ENCODE data around the gene FBXW7. TPM values are rescaled to one million over a fixed set of nuclear protein-coding genes. Genes with fewer than 3 reads are reported as not detected.

FBXW7 gene
- total and polyA plus RNA-seq, 4 experiments from 2014 or later = 36.2 to 148 (median 92.9) TPM

DNA sequence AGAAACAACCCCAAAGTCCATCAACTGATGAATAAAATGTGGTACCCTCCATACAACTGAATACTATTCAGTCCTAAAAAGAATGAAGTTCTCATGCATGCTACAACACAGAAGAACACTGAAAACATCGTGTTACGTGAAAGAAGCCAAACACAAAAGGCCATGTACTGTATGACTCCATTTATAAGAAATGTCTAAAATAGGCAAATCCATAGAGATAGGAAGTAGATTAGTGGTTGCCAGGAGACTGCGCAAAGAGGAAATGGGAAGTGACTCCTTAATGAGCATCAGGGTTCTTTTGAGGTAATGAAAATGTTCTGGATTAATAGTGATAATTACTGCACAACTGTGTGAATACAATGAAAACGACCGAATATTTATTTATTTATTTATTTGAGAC lies 23.4 kb downstream of the FBXW7 start:
- intact Hi-C loops (cut with micrococcal nuclease) = loop anchor here (1.0 kb wide), 1 partner anchor 22 kb away; no protein-coding TSS in a partner anchor
- H3K27me3 ChIP-seq (ENCODE audit: insufficient read depth, low read length) = no peaks in the 10 kb centered on the region
- POLR2A ChIA-PET (ENCODE audit: partially characterized antibody) = interaction anchor here (1.0 kb wide), 1 partner anchor 23 kb away, joined by 5 read pairs; the partner anchor contains the start of gene FBXW7
- peak overlapping the region in 2 of 7 donors; percentile 1 to 89 for H3K27ac Mint-ChIP-seq
- H3K9me3 Mint-ChIP-seq = no peaks in the 10 kb centered on the region
- H3K27me3 Mint-ChIP-seq = no peaks in the 10 kb centered on the region
- no peak overlapping the region for H3K4me3 ChIP-seq (ENCODE audit: low read length in 2 of 2)
- H3K4me1 Mint-ChIP-seq = peaks cover 47 to 77% (median 64%) of the 10 kb centered on the region in 4 donors
- H3K36me3 Mint-ChIP-seq = peaks cover 9 to 12% of the 10 kb centered on the region in 2 donors
- H3K4me1 ChIP-seq (ENCODE audit: insufficient read depth, low read length) = peaks cover 44% of the 10 kb centered on the region
- no peaks in the 10 kb centered on the region for H3K36me3 ChIP-seq (ENCODE audit: insufficient read depth, low read length)
- peak overlapping the region in 5 of 8 donors; percentile 6 to 76 (median 23) for H3K4me3 Mint-ChIP-seq
- DNase-seq = no peak
- H3K9me3 ChIP-seq (ENCODE audit: control insufficient read depth in 1 of 2, low read length in 2 of 2) = no peaks in the 10 kb centered on the region
- no peak overlapping the region for H3K27ac ChIP-seq (ENCODE audit: low read depth, low read length)
- CTCF ChIA-PET (ENCODE audit: partially characterized antibody) = no interaction called here

DNA sequence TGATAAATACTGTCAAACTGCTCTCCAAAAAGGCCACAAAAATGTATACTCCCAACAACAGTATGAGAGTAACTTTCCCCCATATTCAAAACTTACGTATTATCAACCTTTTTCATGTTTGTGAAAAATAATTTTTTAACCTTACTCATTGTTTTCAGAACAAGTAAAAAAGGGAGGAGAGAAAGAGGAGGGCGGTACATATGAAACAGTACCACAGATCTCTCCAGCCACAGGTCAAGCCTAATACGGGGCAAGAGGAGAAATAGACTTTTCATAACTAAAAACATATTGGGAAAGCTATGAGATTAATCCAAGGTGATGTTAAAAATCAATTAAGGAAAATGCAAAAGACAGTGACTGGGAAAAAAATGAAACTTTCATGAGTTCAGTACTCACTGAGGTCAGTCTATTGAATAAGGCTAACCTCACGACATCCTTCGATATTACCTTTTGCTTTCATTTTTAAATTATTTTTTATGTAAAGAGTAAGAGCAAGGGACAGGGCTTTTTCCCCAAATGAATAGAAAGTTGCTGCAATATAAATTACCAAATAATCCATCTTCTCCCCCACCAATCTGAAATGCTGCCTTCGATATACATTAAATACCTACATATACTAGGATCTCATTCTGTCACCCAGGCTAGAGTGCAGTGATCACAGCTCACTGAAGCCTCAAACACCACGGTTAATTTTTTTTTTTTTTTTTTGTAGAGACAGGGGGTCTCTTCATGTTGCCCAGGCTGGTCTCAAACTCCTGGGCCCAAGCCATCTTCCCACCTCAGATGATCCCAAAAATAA lies 25.3 kb downstream of the FBXW7 start:
- H3K36me3 ChIP-seq (ENCODE audit: insufficient read depth, low read length) = no peaks in the 10 kb centered on the region
- peak overlapping the region; percentile 62 to 90 (median 72) for H3K27ac Mint-ChIP-seq
- POLR2A ChIA-PET (ENCODE audit: partially characterized antibody) = interaction anchor here (0.5 to 1.0 kb wide), 3 partner anchors 11 to 216 kb away, joined by 3 to 4 read pairs (median 3); partner anchors contain the start of gene FBXW7
- intact Hi-C loops (cut with micrococcal nuclease) = loop anchor here (2.0 kb wide), 1 partner anchor 14 kb away; no protein-coding TSS in a partner anchor
- H3K4me1 ChIP-seq (ENCODE audit: insufficient read depth, low read length) = peaks cover 44% of the 10 kb centered on the region
- peak overlapping the region; percentile 15 for H3K27ac ChIP-seq (ENCODE audit: low read depth, low read length)
- no peaks in the 10 kb centered on the region for H3K27me3 Mint-ChIP-seq
- H3K9me3 Mint-ChIP-seq = no peaks in the 10 kb centered on the region
- H3K4me3 Mint-ChIP-seq = peak overlapping the region; percentile 68 to 89 (median 76)
- peak in 1 of 5 donors; percentile 6 for DNase-seq
- H3K36me3 Mint-ChIP-seq = peaks cover 12 to 16% of the 10 kb centered on the region in 2 donors
- no peak overlapping the region for H3K4me3 ChIP-seq (ENCODE audit: low read length in 2 of 2)
- peaks cover 44 to 72% (median 61%) of the 10 kb centered on the region in 4 donors for H3K4me1 Mint-ChIP-seq
- CTCF ChIA-PET (ENCODE audit: partially characterized antibody) = interaction anchor here (0.6 to 1.5 kb wide), 5 partner anchors 9 to 146 kb away, joined by 3 to 9 read pairs (median 4); no protein-coding TSS in a partner anchor
- H3K27me3 ChIP-seq (ENCODE audit: insufficient read depth, low read length) = no peaks in the 10 kb centered on the region
- no peaks in the 10 kb centered on the region for H3K9me3 ChIP-seq (ENCODE audit: control insufficient read depth in 1 of 2, low read length in 2 of 2)

DNA sequence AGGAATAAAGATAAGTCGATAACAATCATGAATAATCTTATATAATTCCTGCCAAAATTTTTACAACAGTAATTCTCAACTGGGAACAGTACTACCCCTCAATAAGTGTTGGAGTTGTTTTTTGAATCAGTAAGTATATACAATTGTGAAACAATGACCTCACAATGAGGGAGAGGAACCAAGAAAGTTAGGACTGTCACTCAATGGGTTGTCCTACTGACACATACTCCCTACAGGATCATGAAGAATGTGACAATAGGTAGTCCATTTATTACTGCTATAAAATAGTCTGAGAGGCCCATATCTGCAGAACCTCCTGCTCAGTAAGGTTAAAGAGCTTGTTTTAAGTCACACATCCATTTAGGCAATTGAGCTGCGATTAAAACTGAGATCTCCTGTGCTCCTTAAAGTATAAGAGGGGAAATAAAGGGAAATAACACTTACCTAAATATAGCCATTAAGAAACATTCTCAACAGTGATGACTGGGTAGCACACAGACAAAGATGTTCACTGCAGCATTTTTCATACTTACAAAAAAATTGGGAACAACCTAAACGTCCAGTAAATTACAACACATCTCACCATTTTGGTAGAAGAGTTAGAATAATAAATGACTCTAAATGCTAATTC lies 26.2 kb downstream of the FBXW7 start:
- Mint-ChIP-seq H3K4me3 (peak overlapping the region in 6 of 8 donors; percentile 22 to 89 (median 74)), H3K36me3 (peaks cover 6 to 16% of the 10 kb centered on the region in 2 donors), H3K27me3 (no peaks in the 10 kb centered on the region), H3K4me1 (peaks cover 41 to 69% (median 57%) of the 10 kb centered on the region in 4 donors), H3K9me3 (no peaks in the 10 kb centered on the region), H3K27ac (peak overlapping the region in 6 of 7 donors; percentile 24 to 90 (median 54))
- H3K4me3 ChIP-seq (ENCODE audit: low read length in 2 of 2) = no peak overlapping the region
- H3K27ac ChIP-seq (ENCODE audit: low read depth, low read length) = no peak overlapping the region
- H3K36me3 ChIP-seq (ENCODE audit: insufficient read depth, low read length) = no peaks in the 10 kb centered on the region
- ChIA-PET CTCF (ENCODE audit: partially characterized antibody) (interaction anchor here (1.3 to 1.5 kb wide), 2 partner anchors 8 to 131 kb away, joined by 3 to 6 read pairs; no protein-coding TSS in a partner anchor), POLR2A (ENCODE audit: partially characterized antibody) (interaction anchor here (0.5 to 1.0 kb wide), 2 partner anchors 26 to 215 kb away, joined by 3 read pairs; partner anchors contain the start of gene FBXW7)
- H3K9me3 ChIP-seq (ENCODE audit: control insufficient read depth in 1 of 2, low read length in 2 of 2) = no peaks in the 10 kb centered on the region
- H3K4me1 ChIP-seq (ENCODE audit: insufficient read depth, low read length) = peaks cover 44% of the 10 kb centered on the region
- intact Hi-C loops (cut with micrococcal nuclease) = loop anchor here (2.0 kb wide), 1 partner anchor 15 kb away; no protein-coding TSS in a partner anchor
- DNase-seq = no peak
- no peaks in the 10 kb centered on the region for H3K27me3 ChIP-seq (ENCODE audit: insufficient read depth, low read length)

DNA sequence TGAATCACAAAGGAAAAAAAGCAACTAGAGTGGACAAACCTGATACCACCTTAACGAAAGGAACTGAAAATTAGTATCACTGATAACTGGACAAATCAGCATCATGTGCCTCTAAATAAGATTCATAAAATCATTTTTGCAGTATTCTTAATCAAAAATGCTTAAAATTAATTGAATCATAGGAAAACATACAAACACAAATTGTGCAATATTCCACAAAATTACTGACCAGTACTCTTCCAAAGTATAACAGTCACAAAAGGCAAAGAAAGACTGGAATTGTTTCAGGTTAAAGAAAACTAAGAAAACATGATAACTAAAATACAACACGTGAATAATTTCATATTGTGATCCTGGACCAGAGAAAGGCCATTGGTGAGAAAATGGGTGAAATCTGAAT lies 27.1 kb downstream of the FBXW7 start:
- H3K36me3 ChIP-seq (ENCODE audit: insufficient read depth, low read length) = no peaks in the 10 kb centered on the region
- H3K27me3 ChIP-seq (ENCODE audit: insufficient read depth, low read length) = no peaks in the 10 kb centered on the region
- peaks cover 35 to 61% (median 49%) of the 10 kb centered on the region in 4 donors for H3K4me1 Mint-ChIP-seq
- H3K36me3 Mint-ChIP-seq = peaks cover 0 to 16% of the 10 kb centered on the region in 2 donors
- peaks cover 37% of the 10 kb centered on the region for H3K4me1 ChIP-seq (ENCODE audit: insufficient read depth, low read length)
- H3K4me3 ChIP-seq (ENCODE audit: low read length in 2 of 2) = no peak overlapping the region
- intact Hi-C loops (cut with micrococcal nuclease) = no loop called here
- ChIA-PET POLR2A (ENCODE audit: partially characterized antibody) (interaction anchor here (0.8 kb wide), 1 partner anchor 66 kb away, joined by 3 read pairs; no protein-coding TSS in a partner anchor), CTCF (ENCODE audit: partially characterized antibody) (interaction anchor here (1.5 kb wide), 1 partner anchor 7 kb away, joined by 6 read pairs; no protein-coding TSS in a partner anchor)
- H3K27ac Mint-ChIP-seq = peak overlapping the region in 1 of 7 donors; percentile 0
- H3K27me3 Mint-ChIP-seq = no peaks in the 10 kb centered on the region
- no peaks in the 10 kb centered on the region for H3K9me3 Mint-ChIP-seq
- H3K4me3 Mint-ChIP-seq = peak overlapping the region in 1 of 8 donors; percentile 19
- DNase-seq = no peak
- H3K9me3 ChIP-seq (ENCODE audit: control insufficient read depth in 1 of 2, low read length in 2 of 2) = no peaks in the 10 kb centered on the region
- H3K27ac ChIP-seq (ENCODE audit: low read depth, low read length) = no peak overlapping the region

DNA sequence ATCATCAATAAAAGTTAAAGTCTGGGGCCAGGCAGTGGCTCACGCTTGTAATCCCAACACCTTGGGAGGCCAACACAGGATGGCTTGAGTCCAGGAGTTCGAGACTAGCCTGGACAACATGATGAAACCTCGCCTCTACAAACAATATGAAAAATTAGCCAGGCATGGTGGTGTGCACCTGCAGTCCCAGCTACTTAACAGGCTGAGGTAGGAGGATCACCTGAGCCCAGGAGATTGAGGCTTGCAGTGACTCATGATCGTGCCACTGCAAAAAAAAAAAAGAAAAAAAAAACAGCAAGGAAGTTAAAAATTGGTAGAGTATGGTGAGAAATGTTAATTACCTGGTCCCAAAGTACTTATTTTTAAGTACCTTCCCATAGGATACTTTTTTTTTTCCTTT lies 27.5 kb downstream of the FBXW7 start:
- peaks cover 34% of the 10 kb centered on the region for H3K4me1 ChIP-seq (ENCODE audit: insufficient read depth, low read length)
- H3K9me3 ChIP-seq (ENCODE audit: control insufficient read depth in 1 of 2, low read length in 2 of 2) = no peaks in the 10 kb centered on the region
- Mint-ChIP-seq H3K27ac (peak overlapping the region in 1 of 7 donors; percentile 10), H3K36me3 (peaks cover 0 to 16% of the 10 kb centered on the region in 2 donors), H3K4me3 (no peak overlapping the region), H3K27me3 (no peaks in the 10 kb centered on the region), H3K4me1 (peaks cover 33 to 57% (median 46%) of the 10 kb centered on the region in 4 donors), H3K9me3 (no peaks in the 10 kb centered on the region)
- H3K27me3 ChIP-seq (ENCODE audit: insufficient read depth, low read length) = no peaks in the 10 kb centered on the region
- H3K4me3 ChIP-seq (ENCODE audit: low read length in 2 of 2) = no peak overlapping the region
- no peak for DNase-seq
- ChIA-PET CTCF (ENCODE audit: partially characterized antibody) (no interaction called here), POLR2A (ENCODE audit: partially characterized antibody) (interaction anchor here (0.8 kb wide), 1 partner anchor 66 kb away, joined by 3 read pairs; no protein-coding TSS in a partner anchor)
- no peak overlapping the region for H3K27ac ChIP-seq (ENCODE audit: low read depth, low read length)
- intact Hi-C loops (cut with micrococcal nuclease) = no loop called here
- H3K36me3 ChIP-seq (ENCODE audit: insufficient read depth, low read length) = no peaks in the 10 kb centered on the region

DNA sequence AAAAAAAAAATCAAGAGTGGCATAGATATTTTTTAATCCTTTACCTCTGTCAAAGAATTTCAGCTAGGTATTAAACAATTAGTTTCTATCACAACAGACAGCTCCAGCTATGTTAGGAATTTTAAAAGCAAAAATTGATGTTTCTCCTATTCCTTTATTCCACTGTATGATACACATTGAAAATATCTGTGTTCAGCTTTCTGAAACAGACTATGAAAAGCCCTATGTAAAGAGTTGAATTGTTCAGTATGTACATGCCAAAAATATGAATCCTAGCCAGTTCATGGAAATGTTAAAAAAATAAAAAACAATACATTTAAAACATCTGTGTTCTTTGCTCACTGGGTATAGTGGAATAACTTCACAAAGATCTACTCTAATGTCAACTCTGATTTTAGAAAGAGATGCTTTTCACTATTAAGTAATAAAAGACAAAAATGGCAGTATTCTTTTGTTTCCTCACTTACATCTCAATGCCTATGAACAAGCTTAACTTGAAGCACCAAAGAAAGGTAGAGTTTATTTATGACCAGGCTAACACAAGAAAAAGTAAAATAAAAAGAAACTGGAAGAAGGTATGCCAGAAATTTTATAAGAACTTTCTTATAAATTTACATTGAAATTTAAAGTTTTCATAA lies 32.1 kb downstream of the FBXW7 start:
- peaks cover 10% of the 10 kb centered on the region for H3K4me1 ChIP-seq (ENCODE audit: insufficient read depth, low read length)
- no peaks in the 10 kb centered on the region for H3K9me3 Mint-ChIP-seq
- H3K27me3 ChIP-seq (ENCODE audit: insufficient read depth, low read length) = no peaks in the 10 kb centered on the region
- no peak overlapping the region for H3K4me3 Mint-ChIP-seq
- no peak overlapping the region for H3K27ac ChIP-seq (ENCODE audit: low read depth, low read length)
- intact Hi-C loops (cut with micrococcal nuclease) = loop anchor here (5.0 kb wide), 2 partner anchors 46 to 49 kb away; no protein-coding TSS in a partner anchor
- H3K9me3 ChIP-seq (ENCODE audit: control insufficient read depth in 1 of 2, low read length in 2 of 2) = no peaks in the 10 kb centered on the region
- POLR2A ChIA-PET (ENCODE audit: partially characterized antibody) = interaction anchor here (1.0 to 4.1 kb wide), 2 partner anchors 32 to 51 kb away, joined by 3 to 59 read pairs; partner anchors contain the start of gene FBXW7
- H3K4me3 ChIP-seq (ENCODE audit: low read length in 2 of 2) = no peak overlapping the region
- H3K36me3 ChIP-seq (ENCODE audit: insufficient read depth, low read length) = no peaks in the 10 kb centered on the region
- CTCF ChIA-PET (ENCODE audit: partially characterized antibody) = interaction anchor here (1.1 to 12.4 kb wide), 13 partner anchors 11 to 275 kb away, joined by 3 to 360 read pairs (median 4); partner anchors contain the start of genes TIGD4 and TMEM154
- no peaks in the 10 kb centered on the region for H3K27me3 Mint-ChIP-seq
- peak overlapping the region in 3 of 7 donors; percentile 50 to 68 (median 50) for H3K27ac Mint-ChIP-seq
- peaks cover 21 to 38% (median 28%) of the 10 kb centered on the region in 4 donors for H3K4me1 Mint-ChIP-seq
- DNase-seq = no peak
- H3K36me3 Mint-ChIP-seq = peaks cover 0 to 14% of the 10 kb centered on the region in 2 donors

Measured in CD4-positive, alpha-beta memory T cell (primary cell).